DMS53 treated with DMSO at 0.1 percent for 48 hours (cell line): Measurements from ENCODE around the gene CKAP5.

Source experiments
- DNase-seq: peaks from one replicate; lab custom pipeline; 2025; ENCODE audit not compliant: unreplicated experiment; lab: John Stamatoyannopoulos, UW

Gene CKAP5

GRCh38 chr11:46769636-46770221 is 76.4 kb downstream of the CKAP5 start:
- no peak for DNase-seq

- no peak for DNase-seq
Measured at GRCh38 chr11:46766656-46767055, 79.4 kb downstream of the CKAP5 start.

- DNase-seq, result no peak
Measured at GRCh38 chr11:46762248-46762647, 83.8 kb downstream of the CKAP5 start.

GRCh38 chr11:46761807-46762206 is 84.3 kb downstream of the CKAP5 start:
- no peak for DNase-seq

- no peak for DNase-seq
Measured at GRCh38 chr11:46760429-46761128, 85.5 kb downstream of the CKAP5 start.

GRCh38 chr11:46759196-46759595 is 86.9 kb downstream of the CKAP5 start:
- no peak for DNase-seq

- DNase-seq, result no peak
Measured at GRCh38 chr11:46755962-46756361, 90.1 kb downstream of the CKAP5 start.

GRCh38 chr11:46747150-46747549 is 98.9 kb downstream of the CKAP5 start:
- no peak for DNase-seq

- DNase-seq, result no peak
Measured at GRCh38 chr11:46745995-46746394, 100.1 kb downstream of the CKAP5 start.

- DNase-seq, result no peak
Measured at GRCh38 chr11:46745328-46745727, 100.8 kb downstream of the CKAP5 start.

- no peak for DNase-seq
Measured at GRCh38 chr11:46743693-46744339, 102.3 kb downstream of the CKAP5 start.

GRCh38 chr11:46743043-46743442 is 103.0 kb downstream of the CKAP5 start:
- no peak for DNase-seq

GRCh38 chr11:46741600-46742484 is 104.2 kb downstream of the CKAP5 start:
- DNase-seq, result no peak

- no peak for DNase-seq
Measured at GRCh38 chr11:46738887-46739286, 107.2 kb downstream of the CKAP5 start.

- DNase-seq, result no peak
Measured at GRCh38 chr11:46737699-46738098, 108.4 kb downstream of the CKAP5 start.

GRCh38 chr11:46736615-46737014 is 109.5 kb downstream of the CKAP5 start:
- DNase-seq, result no peak

- DNase-seq, result no peak
Measured at GRCh38 chr11:46736146-46736545, 109.9 kb downstream of the CKAP5 start.

GRCh38 chr11:46733234-46733633 is 112.8 kb downstream of the CKAP5 start:
- DNase-seq, result no peak

- no peak for DNase-seq
Measured at GRCh38 chr11:46731545-46731944, 114.5 kb downstream of the CKAP5 start.

- no peak for DNase-seq
Measured at GRCh38 chr11:46729110-46730027, 116.7 kb downstream of the CKAP5 start.
